GM23338 (cell line): Measurements from ENCODE around the gene SLK. TPM values are rescaled to one million over a fixed set of nuclear protein-coding genes. Genes with fewer than 3 reads are reported as not detected.

ENCODE experiments used
- ATAC-seq: fragments of 200-7000 bp; cut with Tn5 transposase; 3 replicates; pipeline ENCODE4 v1.9.1; 2020
- DNase-seq: peaks from one replicate; pipeline ENCODE4 v3.0.0-alpha.2; 2015; ENCODE audit warnings: low spot score
- H2AFZ ChIP-seq: fragments of 200-600 bp; sonication (generic); 2 replicates; pipeline ENCODE4 v1.8.0; 2016; ENCODE audit warnings: antibody characterized with exemption, mild to moderate bottlenecking, moderate library complexity
- H3F3A ChIP-seq: fragments of 200-600 bp; sonication (generic); replicated peaks from 2 replicates; pipeline ENCODE4 v1.8.0; 2017; ENCODE audit warnings: antibody characterized with exemption, mixed run types, low read depth
- H3K27ac ChIP-seq: fragments of 200-600 bp; sonication (generic); 2 replicates; pipeline ENCODE4 v1.6.1; 2016; ENCODE audit warnings: low read depth
- H3K27me3 ChIP-seq: fragments of 200-600 bp; sonication (generic); 2 replicates; pipeline ENCODE4 v1.8.0; 2016; ENCODE audit warnings: mild to moderate bottlenecking, mixed run types, moderate library complexity; ENCODE audit not compliant: insufficient read depth
- H3K36me3 ChIP-seq: fragments of 200-600 bp; sonication (generic); 2 replicates; pipeline ENCODE4 v1.8.0; 2016; ENCODE audit warnings: mild to moderate bottlenecking; ENCODE audit not compliant: insufficient read depth
- H3K4me1 ChIP-seq: fragments of 200-600 bp; sonication (generic); 2 replicates; pipeline ENCODE4 v1.8.0; 2016; ENCODE audit warnings: mild to moderate bottlenecking, moderate library complexity; ENCODE audit not compliant: insufficient read depth
- H3K4me2 ChIP-seq: fragments of 200-600 bp; sonication (generic); 2 replicates; pipeline ENCODE4 v1.7.1; 2017; ENCODE audit warnings: mixed run types
- H3K4me3 ChIP-seq: fragments of 200-600 bp; sonication (generic); 2 replicates; pipeline ENCODE4 v1.6.1; 2016; ENCODE audit warnings: mixed run types
- H3K79me2 ChIP-seq: fragments of 200-600 bp; sonication (generic); replicated peaks from 2 replicates; pipeline ENCODE4 v1.8.0; 2017; ENCODE audit warnings: mild to moderate bottlenecking; ENCODE audit not compliant: insufficient read depth
- H3K9me2 ChIP-seq: fragments of 200-600 bp; sonication (generic); 2 replicates; pipeline ENCODE4 v1.8.0; 2017; ENCODE audit not compliant: insufficient read depth
- H4K20me1 ChIP-seq: fragments of 200-600 bp; sonication (generic); replicated peaks from 2 replicates; pipeline ENCODE4 v1.8.0; 2017; ENCODE audit warnings: mild to moderate bottlenecking; ENCODE audit not compliant: insufficient read depth
- H3K27ac Mint-ChIP-seq: 2 replicates; pipeline ENCODE4 v1.8.0; 2020; ENCODE audit warnings: inconsistent platforms, mild to moderate bottlenecking, moderate library complexity, mixed read lengths
- H3K27me3 Mint-ChIP-seq: 3 replicates; pipeline ENCODE4 v1.8.0; 2022; ENCODE audit warnings: low read depth, mild to moderate bottlenecking, moderate library complexity, mixed read lengths, inconsistent platforms; ENCODE audit not compliant: insufficient read depth, poor library complexity
- H3K36me3 Mint-ChIP-seq: 3 replicates; pipeline ENCODE4 v1.8.0; 2021; ENCODE audit warnings: low read depth, mild to moderate bottlenecking, inconsistent platforms, moderate library complexity, mixed read lengths
- H3K4me1 Mint-ChIP-seq: 3 replicates; pipeline ENCODE4 v1.8.0; 2020; ENCODE audit warnings: mild to moderate bottlenecking, inconsistent platforms, mixed read lengths
- H3K4me3 Mint-ChIP-seq: 3 replicates; pipeline ENCODE4 v1.8.0; 2021; ENCODE audit warnings: moderate library complexity, mild to moderate bottlenecking, inconsistent platforms, mixed read lengths
- H3K9me3 Mint-ChIP-seq: 3 replicates; pipeline ENCODE4 v1.8.0; 2020; ENCODE audit warnings: moderate library complexity, mild to moderate bottlenecking, inconsistent platforms, mixed read lengths
- CREB1 ChIP-seq: fragments of 250-450 bp; sonication (Bioruptor Pico); IDR thresholded peaks from 2 replicates; pipeline ENCODE4 v1.5.0; 2020; ENCODE audit warnings: low read depth, mild to moderate bottlenecking, moderate library complexity
- CTCF ChIP-seq, 2 experiments: fragments of 200-600 bp in 1 of 2; sonication (generic) in 1 of 2; conservative IDR thresholded peaks; 2 replicates each; pipeline versions ENCODE4 v1.5.1 to v1.6.1; 2016 to 2017; ENCODE audit warnings: antibody characterized with exemption in 2 of 2, low read depth in 2 of 2, mild to moderate bottlenecking in 2 of 2, moderate library complexity in 1 of 2
- ETS1 ChIP-seq: IDR thresholded peaks from 2 replicates; pipeline ENCODE4 v1.6.1; 2016; ENCODE audit warnings: antibody characterized with exemption
- EZH2phosphoT487 ChIP-seq: fragments of 200-600 bp; sonication (generic); IDR thresholded peaks from one replicate; pipeline ENCODE4 v1.8.1; 2018; ENCODE audit warnings: antibody characterized with exemption; ENCODE audit not compliant: unreplicated experiment
- JUNB ChIP-seq: IDR thresholded peaks from one replicate; pipeline ENCODE4 v1.6.1; 2016; ENCODE audit warnings: antibody characterized with exemption; ENCODE audit not compliant: unreplicated experiment
- NANOG ChIP-seq: IDR thresholded peaks from 2 replicates; pipeline ENCODE4 v1.6.1; 2016; ENCODE audit warnings: antibody characterized with exemption, borderline replicate concordance
- POLR2AphosphoS5 ChIP-seq: IDR thresholded peaks from 2 replicates; pipeline ENCODE4 v1.6.1; 2016; ENCODE audit warnings: antibody characterized with exemption, low read depth
- REST ChIP-seq: IDR thresholded peaks from one replicate; pipeline ENCODE4 v1.6.1; 2018; ENCODE audit warnings: antibody characterized with exemption; ENCODE audit not compliant: unreplicated experiment
- STAT1 ChIP-seq: IDR thresholded peaks from one replicate; pipeline ENCODE4 v1.6.1; 2016; ENCODE audit warnings: antibody characterized with exemption; ENCODE audit not compliant: unreplicated experiment
- ZNF114 ChIP-seq: fragments of 250-450 bp; sonication (Bioruptor Pico); IDR thresholded peaks from 2 replicates; pipeline ENCODE4 v1.5.0; 2020; ENCODE audit warnings: mild to moderate bottlenecking, moderate library complexity
- ZNF331 ChIP-seq: fragments of 250-450 bp; sonication (Bioruptor Pico); IDR thresholded peaks from 2 replicates; pipeline ENCODE4 v1.5.0; 2020; ENCODE audit warnings: low read depth, mild to moderate bottlenecking, moderate library complexity
- polyA plus RNA-seq: library from polyadenylated mRNA; unstranded; fragments of >200 nt; fragmentation: Nextera tagmentation; extraction: Ambion mirVana; gene quantifications from 2 replicates; pipeline ENCODE4 v1.2.1, GENCODE V29; 2016
- total RNA-seq: library from RNA; depleted of rRNA; stranded (reverse); fragments of >200 nt; shearing (Covaris generic); gene quantifications from 2 replicates; pipeline ENCODE4 v1.2.3, GENCODE V29; 2014

SLK gene
- total and polyA plus RNA-seq, 2 experiments from 2014 or later = 8.4 to 21.5 TPM

- TF ChIP-seq REST = no peak
- TF ChIP-seq ZNF331 (CRISPR knock-in tag) = no peak
- no peak for TF ChIP-seq POLR2AphosphoS5
- TF ChIP-seq CTCF (conservative IDR thresholded peaks at IDR 0.05; ENCODE audit: low read depth in 2 of 2) = no peak
- no peak for TF ChIP-seq ZNF114 (CRISPR knock-in tag)
These were observed 69.7 kb downstream of the SLK start (continued) for GRCh38 chr10:104036518-104037260.

- H3K4me2 ChIP-seq = no peak overlapping the region
- no peaks in the 10 kb centered on the region for H3K9me2 ChIP-seq
- H3K27ac Mint-ChIP-seq = no peak overlapping the region
- no peaks in the 10 kb centered on the region for H3K36me3 ChIP-seq
- no peak overlapping the region for H3K4me3 Mint-ChIP-seq
- DNase-seq (no peak), ATAC-seq (no peak)
- H4K20me1 ChIP-seq = no peaks in the 10 kb centered on the region
- H3K79me2 ChIP-seq = no peaks in the 10 kb centered on the region
- peaks cover 15% of the 10 kb centered on the region for H3K27me3 Mint-ChIP-seq
- H3K27ac ChIP-seq = no peak overlapping the region
- H3K27me3 ChIP-seq = no peaks in the 10 kb centered on the region
- no peak overlapping the region for H3K4me3 ChIP-seq
- H3F3A ChIP-seq = no peaks in the 10 kb centered on the region
- H3K4me1 ChIP-seq = peaks cover 4% of the 10 kb centered on the region
- no peak overlapping the region for H2AFZ ChIP-seq
- H3K4me1 Mint-ChIP-seq = peaks cover 14% of the 10 kb centered on the region
- H3K36me3 Mint-ChIP-seq = no peaks in the 10 kb centered on the region; the same call in 2 of the 3 replicates
- H3K9me3 Mint-ChIP-seq = no peaks in the 10 kb centered on the region; the same call in 2 of the 3 replicates
- TF ChIP-seq CTCF (conservative IDR thresholded peaks at IDR 0.05; ENCODE audit: low read depth in 2 of 2) (no peak), JUNB (no peak), NANOG (no peak), ETS1 (no peak), ZNF331 (CRISPR knock-in tag) (no peak), POLR2AphosphoS5 (no peak), REST (no peak), ZNF114 (CRISPR knock-in tag) (no peak), CREB1 (CRISPR knock-in tag) (no peak), STAT1 (no peak), EZH2phosphoT487 (no peak)
These were observed 70.5 kb downstream of the SLK start for GRCh38 chr10:104037261-104037951.
